ENCODE measurements around the gene ZNF8.
A peak's percentile ranks its signal among the peaks of the same experiment; 100 is the strongest.
"Not testable (repeated sequence)": the region's sequence is repeated elsewhere in the genome, so short reads cannot be mapped to it uniquely, and the experiment has no call there.

Gene ZNF8

GRCh38 chr19:58336216-58336615 is 57.5 kb downstream of the ZNF8 start:
- no peak for DNase-seq (ENCODE audit: low read depth in 2 of 2)

- no peak for DNase-seq (ENCODE audit: low read depth in 2 of 2)
Measured at GRCh38 chr19:58336820-58337219, 58.1 kb downstream of the ZNF8 start.

GRCh38 chr19:58338336-58338735 is 59.6 kb downstream of the ZNF8 start:
- no peak for DNase-seq (ENCODE audit: low read depth in 2 of 2)

GRCh38 chr19:58338825-58339558 is 60.2 kb downstream of the ZNF8 start:
- no peak for DNase-seq (ENCODE audit: low read depth in 2 of 2)

GRCh38 chr19:58345558-58345957 is 66.8 kb downstream of the ZNF8 start:
- DNase-seq (ENCODE audit: low read depth in 2 of 2), result no peak

- DNase-seq (ENCODE audit: low read depth in 2 of 2), result peak in 1 of 2 experiments; percentile 47
Measured at GRCh38 chr19:58346961-58347929, 68.5 kb downstream of the ZNF8 start.

- not testable (repeated sequence) for DNase-seq (ENCODE audit: low read depth in 2 of 2)
Measured at GRCh38 chr19:58348080-58348479, 69.3 kb downstream of the ZNF8 start.

GRCh38 chr19:58349590-58349989 is 70.8 kb downstream of the ZNF8 start:
- DNase-seq (ENCODE audit: low read depth in 2 of 2), result no peak

- no peak for DNase-seq (ENCODE audit: low read depth in 2 of 2)
Measured at GRCh38 chr19:58350001-58350861, 71.5 kb downstream of the ZNF8 start.

- DNase-seq (ENCODE audit: low read depth in 2 of 2), result no peak
Measured at GRCh38 chr19:58350871-58351557, 72.3 kb downstream of the ZNF8 start.

GRCh38 chr19:58351558-58351878 is 72.8 kb downstream of the ZNF8 start:
- DNase-seq (ENCODE audit: low read depth in 2 of 2), result no peak

GRCh38 chr19:58351990-58352755 is 73.4 kb downstream of the ZNF8 start:
- DNase-seq (ENCODE audit: low read depth in 2 of 2), result no peak

Data from fibroblast of skin of left biceps (primary cell).